H9 (cell line): Measurements from ENCODE around the gene CYTIP. TPM values are rescaled to one million over a fixed set of nuclear protein-coding genes. Genes with fewer than 3 reads are reported as not detected.

Experiments
- DNase-seq: peaks from one replicate; pipeline ENCODE4 v3.0.0-alpha.2; 2017
- H2AFZ ChIP-seq: one replicate; pipeline ENCODE4 v1.6.1; 2013; ENCODE audit warnings: mild to moderate bottlenecking, low read length, control low read depth, moderate library complexity
- H2AK5ac ChIP-seq: 2 replicates; pipeline ENCODE4 v1.6.1; 2013; ENCODE audit warnings: low read length, control low read depth, mixed read lengths; ENCODE audit not compliant: insufficient read length
- H2BK120ac ChIP-seq: one replicate; pipeline ENCODE4 v1.6.1; 2013; ENCODE audit warnings: low read depth, mild to moderate bottlenecking, low read length, control low read depth, inconsistent platforms; ENCODE audit not compliant: poor library complexity, severe bottlenecking
- H2BK12ac ChIP-seq: 2 replicates; pipeline ENCODE4 v1.6.1; 2013; ENCODE audit warnings: low read length, control low read depth, mixed read lengths, low read depth; ENCODE audit not compliant: insufficient read length
- H2BK15ac ChIP-seq: 2 replicates; pipeline ENCODE4 v1.6.1; 2013; ENCODE audit warnings: low read depth, low read length, control low read depth
- H2BK20ac ChIP-seq: one replicate; pipeline ENCODE4 v1.6.1; 2013; ENCODE audit warnings: low read depth, mild to moderate bottlenecking, low read length, control low read depth, inconsistent platforms; ENCODE audit not compliant: poor library complexity, severe bottlenecking
- H2BK5ac ChIP-seq: 2 replicates; pipeline ENCODE4 v1.6.1; 2013; ENCODE audit warnings: low read length, control low read depth, mixed read lengths; ENCODE audit not compliant: insufficient read length
- H3K14ac ChIP-seq: 2 replicates; pipeline ENCODE4 v1.6.1; 2013; ENCODE audit warnings: low read length, control low read depth; ENCODE audit not compliant: insufficient read depth
- H3K18ac ChIP-seq: 2 replicates; pipeline ENCODE4 v1.6.1; 2013; ENCODE audit warnings: low read depth, mild to moderate bottlenecking, mixed read lengths, low read length, control low read depth; ENCODE audit not compliant: insufficient read length
- H3K23ac ChIP-seq: 2 replicates; pipeline ENCODE4 v1.6.1; 2013; ENCODE audit warnings: low read length, control low read depth, mixed read lengths, low read depth; ENCODE audit not compliant: insufficient read length
- H3K23me2 ChIP-seq: 2 replicates; pipeline ENCODE4 v1.6.1; 2013; ENCODE audit warnings: low read depth, mild to moderate bottlenecking, mixed read lengths, low read length, control low read depth; ENCODE audit not compliant: insufficient read length, poor library complexity, severe bottlenecking
- H3K27ac ChIP-seq: 2 replicates; pipeline ENCODE4 v1.5.1; 2013; ENCODE audit warnings: low read length, control low read depth, mixed read lengths, low read depth; ENCODE audit not compliant: insufficient read length
- H3K27me3 ChIP-seq: 2 replicates; pipeline ENCODE4 v1.6.1; 2013; ENCODE audit warnings: low read length, control low read depth, inconsistent platforms; ENCODE audit not compliant: insufficient read depth
- H3K4ac ChIP-seq: 2 replicates; pipeline ENCODE4 v1.6.1; 2013; ENCODE audit warnings: low read depth, mild to moderate bottlenecking, control low read depth, inconsistent platforms, low read length, moderate library complexity
- H3K4me1 ChIP-seq: 2 replicates; pipeline ENCODE4 v1.6.1; 2013; ENCODE audit warnings: low read length, control low read depth, inconsistent platforms; ENCODE audit not compliant: insufficient read depth
- H3K4me2 ChIP-seq: 2 replicates; pipeline ENCODE4 v1.6.1; 2013; ENCODE audit warnings: low read length, control low read depth, mixed read lengths; ENCODE audit not compliant: insufficient read length, insufficient read depth
- H3K56ac ChIP-seq: 2 replicates; pipeline ENCODE4 v1.6.1; 2013; ENCODE audit warnings: low read depth, mild to moderate bottlenecking, mixed read lengths, low read length, control low read depth; ENCODE audit not compliant: insufficient read length
- H3K79me1 ChIP-seq: 2 replicates; pipeline ENCODE4 v1.6.1; 2013; ENCODE audit warnings: low read depth, mild to moderate bottlenecking, moderate library complexity, low read length, control low read depth, inconsistent platforms; ENCODE audit not compliant: insufficient read depth, poor library complexity, severe bottlenecking
- H3K79me2 ChIP-seq: 2 replicates; pipeline ENCODE4 v1.6.1; 2013; ENCODE audit warnings: low read length, control low read depth, inconsistent platforms; ENCODE audit not compliant: insufficient read depth
- H3K9ac ChIP-seq: 2 replicates; pipeline ENCODE4 v1.6.1; 2013; ENCODE audit warnings: low read length, control low read depth, mixed read lengths; ENCODE audit not compliant: insufficient read length; ENCODE audit errors: extremely low read depth
- H3K9me3 ChIP-seq: one replicate; pipeline ENCODE4 v1.6.1; 2013; ENCODE audit warnings: low read depth, low read length, inconsistent platforms; ENCODE audit not compliant: control insufficient read depth
- H3T11ph ChIP-seq: one replicate; pipeline ENCODE4 v1.6.1; 2013; ENCODE audit warnings: mild to moderate bottlenecking, low read length, control low read depth, inconsistent platforms
- H4K20me1 ChIP-seq: one replicate; pipeline ENCODE4 v1.6.1; 2013; ENCODE audit not compliant: control insufficient read depth, insufficient read length, insufficient read depth
- H4K5ac ChIP-seq: 2 replicates; pipeline ENCODE4 v1.6.1; 2013; ENCODE audit warnings: low read depth, mild to moderate bottlenecking, mixed read lengths, low read length, control low read depth; ENCODE audit not compliant: insufficient read length
- H4K8ac ChIP-seq: replicated peaks from 2 replicates; pipeline ENCODE4 v1.6.1; 2013; ENCODE audit warnings: low read length, control low read depth, mixed read lengths, low read depth; ENCODE audit not compliant: insufficient read length
- H4K91ac ChIP-seq: 2 replicates; pipeline ENCODE4 v1.6.1; 2013; ENCODE audit warnings: low read depth, mild to moderate bottlenecking, moderate library complexity, mixed read lengths, low read length, control low read depth; ENCODE audit not compliant: insufficient read length
- H3K27ac Mint-ChIP-seq, 3 experiments: 2 replicates in 2 of 3; 3 replicates in 1 of 3; pipeline ENCODE4 v1.8.0; 2020 to 2021; ENCODE audit warnings: mixed read lengths in 3 of 3, mild to moderate bottlenecking in 1 of 3, moderate library complexity in 1 of 3
- H3K27me3 Mint-ChIP-seq: 2 replicates; pipeline ENCODE4 v1.8.0; 2021; ENCODE audit warnings: low read depth, mild to moderate bottlenecking, moderate library complexity, mixed read lengths
- H3K36me3 Mint-ChIP-seq, 3 experiments: 2 replicates in 2 of 3; 3 replicates in 1 of 3; pipeline ENCODE4 v1.8.0; 2020 to 2021; ENCODE audit warnings: low read depth in 3 of 3, mixed read lengths in 3 of 3; ENCODE audit not compliant: insufficient read depth in 1 of 3
- H3K4me1 Mint-ChIP-seq, 2 experiments: 2 replicates each; pipeline ENCODE4 v1.8.0; 2020; ENCODE audit warnings: mixed read lengths in 2 of 2
- H3K4me3 Mint-ChIP-seq, 2 experiments: 2 replicates in 1 of 2; 3 replicates in 1 of 2; pipeline ENCODE4 v1.8.0; 2020 to 2021; ENCODE audit warnings: mild to moderate bottlenecking in 2 of 2, mixed read lengths in 2 of 2, moderate library complexity in 1 of 2
- H3K9me3 Mint-ChIP-seq, 2 experiments: 2 replicates in 1 of 2; 3 replicates in 1 of 2; pipeline ENCODE4 v1.8.0; 2020; ENCODE audit warnings: mild to moderate bottlenecking in 2 of 2, mixed read lengths in 2 of 2, moderate library complexity in 1 of 2
- CTCF ChIP-seq: fragments of 200-600 bp; sonication (generic); conservative IDR thresholded peaks from 3 replicates; pipeline ENCODE4 v1.8.0; 2021; ENCODE audit warnings: antibody characterized with exemption, mild to moderate bottlenecking
- WGBS: extraction: QIAGEN DNeasy Blood & Tissue Kit; methylation state at CpG from one replicate; pipeline ENCODE4 v1.1.7; 2013; ENCODE audit warnings: missing lambda C conversion rate, low lambda C conversion rate, mixed read lengths; ENCODE audit not compliant: insufficient read length; ENCODE audit errors: extremely low coverage; 5-methylcytosine and 5-hydroxymethylcytosine counted together
- total RNA-seq: library from RNA; stranded (reverse); gene quantifications from 2 replicates; pipeline ENCODE4 v1.2.1, GENCODE V29; 2021

CYTIP gene
- total RNA-seq, 1 experiment from 2014 or later = 0.28 TPM

- Mint-ChIP-seq H3K27me3 (no peaks in the 10 kb centered on the region), H3K36me3 (no peaks in the 10 kb centered on the region), H3K4me3 (no peak overlapping the region), H3K27ac (no peak overlapping the region), H3K4me1 (peaks cover 7 to 9% of the 10 kb centered on the region in 2 experiments), H3K9me3 (no peaks in the 10 kb centered on the region)
- Histone ChIP-seq H3K23ac (no peak overlapping the region), H3K79me2 (no peaks in the 10 kb centered on the region), H3K9me3 (no peaks in the 10 kb centered on the region), H2BK20ac (no peak overlapping the region), H4K91ac (no peak overlapping the region), H3T11ph (no peak overlapping the region), H3K79me1 (no peaks in the 10 kb centered on the region), H3K4me1 (no peaks in the 10 kb centered on the region), H3K27ac (no peak overlapping the region), H2BK5ac (no peak overlapping the region), H3K4me2 (no peak overlapping the region), H2BK12ac (no peak overlapping the region), H2AK5ac (no peak overlapping the region), H2BK120ac (no peak overlapping the region), H3K9ac (no peak overlapping the region), H3K4ac (no peak overlapping the region), H3K56ac (no peak overlapping the region), H2BK15ac (no peak overlapping the region), H2AFZ (no peak overlapping the region), H4K5ac (no peak overlapping the region), H4K8ac (no peak overlapping the region), H3K23me2 (no peaks in the 10 kb centered on the region), H3K18ac (no peak overlapping the region), H4K20me1 (no peaks in the 10 kb centered on the region), H3K14ac (no peak overlapping the region), H3K27me3 (no peaks in the 10 kb centered on the region)
- no peak for DNase-seq
- TF ChIP-seq CTCF = no peak
- WGBS = no CpG with 5 or more reads among the region's 2 CpGs
These were observed 11.3 kb downstream of the CYTIP start for GRCh38 chr2:157432475-157433106.
